HEK293 (cell line): ENCODE data around the gene IGSF23.

Experiments
- CTCF ChIA-PET: fragments of 350-600 bp; formaldehyde crosslinking; extraction: SDS; loops from one replicate; lab custom pipeline; 2021; ENCODE audit warnings: antibody characterized with exemption; lab: Yijun Ruan, JAX
- POLR2A ChIA-PET: fragments of 300-600 bp; formaldehyde crosslinking; extraction: SDS; loops from one replicate; lab custom pipeline; 2020; ENCODE audit warnings: antibody characterized with exemption, inconsistent platforms; lab: Yijun Ruan, JAX
- H3K27ac ChIP-seq: fragments of 200-500 bp; sonication (Bioruptor generic); 2 replicates; pipeline ENCODE4 v1.5.1; 2014; ENCODE audit warnings: low read depth, low read length, control low read depth, inconsistent platforms; ENCODE audit errors: extremely low read depth
- H3K36me3 ChIP-seq, 2 experiments: fragments of 200-500 bp in 1 of 2; sonication (Bioruptor generic) in 1 of 2; 1 replicate in 1 of 2; 2 replicates in 1 of 2; pipeline ENCODE4 v1.5.1; 2014 to 2017; ENCODE audit warnings: inconsistent platforms in 2 of 2, low read length in 2 of 2; ENCODE audit not compliant: control insufficient read depth in 2 of 2, insufficient read depth in 1 of 2
- H3K4me1 ChIP-seq: fragments of 200-500 bp; sonication (Bioruptor generic); 2 replicates; pipeline ENCODE4 v1.5.1; 2014; ENCODE audit warnings: mild to moderate bottlenecking, low read length, inconsistent platforms; ENCODE audit not compliant: control insufficient read depth, insufficient read depth
- H3K4me3 ChIP-seq: 2 replicates; pipeline ENCODE4 v1.5.1; 2011; ENCODE audit warnings: low read depth, mild to moderate bottlenecking, control low read depth, low read length, moderate library complexity
- H3K9me3 ChIP-seq: fragments of 200-500 bp; sonication (Bioruptor generic); 2 replicates; pipeline ENCODE4 v1.5.1; 2014; ENCODE audit warnings: low read depth, low read length, inconsistent platforms; ENCODE audit not compliant: control insufficient read depth, insufficient read depth
- SP3 ChIP-seq: fragments of 450-650 bp; formaldehyde crosslinking; IDR thresholded peaks from 2 replicates; pipeline ENCODE4 v1.5.1; 2016; ENCODE audit warnings: missing biosample characterization, missing genetic modification characterization
- TRIM28 ChIP-seq: IDR thresholded peaks from 2 replicates; pipeline ENCODE4 v1.6.1; 2011; ENCODE audit warnings: low read length, control low read depth, borderline replicate concordance
- ZBTB1 ChIP-seq: fragments of 450-650 bp; formaldehyde crosslinking; IDR thresholded peaks from 2 replicates; pipeline ENCODE4 v1.5.1; 2016; ENCODE audit warnings: missing biosample characterization, missing genetic modification characterization
- ZEB2 ChIP-seq: fragments of 450-650 bp; formaldehyde crosslinking; IDR thresholded peaks from 2 replicates; pipeline ENCODE4 v1.5.1; 2016; ENCODE audit warnings: missing biosample characterization, missing genetic modification characterization
- ZIC2 ChIP-seq: fragments of 450-650 bp; formaldehyde crosslinking; IDR thresholded peaks from 2 replicates; pipeline ENCODE4 v1.5.1; 2016; ENCODE audit warnings: missing biosample characterization, missing genetic modification characterization
- ZNF184 ChIP-seq: fragments of 450-650 bp; IDR thresholded peaks from 2 replicates; pipeline ENCODE4 v1.5.1; 2018; ENCODE audit warnings: missing biosample characterization, mild to moderate bottlenecking, missing genetic modification characterization
- ZNF292 ChIP-seq: fragments of 450-650 bp; formaldehyde crosslinking; IDR thresholded peaks from 2 replicates; pipeline ENCODE4 v1.5.1; 2016; ENCODE audit warnings: low read depth, missing biosample characterization, missing genetic modification characterization, borderline replicate concordance
- ZNF341 ChIP-seq: fragments of 450-650 bp; formaldehyde crosslinking; IDR thresholded peaks from 2 replicates; pipeline ENCODE4; 2016; ENCODE audit warnings: low read depth, missing biosample characterization, missing genetic modification characterization
- ZNF433 ChIP-seq: fragments of 450-650 bp; formaldehyde crosslinking; IDR thresholded peaks from 2 replicates; pipeline ENCODE4 v1.5.1; 2016; ENCODE audit warnings: missing biosample characterization, missing genetic modification characterization, low read depth
- ZNF510 ChIP-seq: fragments of 450-650 bp; formaldehyde crosslinking; IDR thresholded peaks from 2 replicates; pipeline ENCODE4 v1.5.1; 2018; ENCODE audit warnings: mild to moderate bottlenecking, missing genetic modification characterization, missing biosample characterization; ENCODE audit not compliant: insufficient replicate concordance
- ZNF530 ChIP-seq: fragments of 450-650 bp; formaldehyde crosslinking; IDR thresholded peaks from 2 replicates; pipeline ENCODE4 v1.5.1; 2016; ENCODE audit warnings: low read depth, missing biosample characterization, missing genetic modification characterization
- ZNF560 ChIP-seq: fragments of 450-650 bp; formaldehyde crosslinking; IDR thresholded peaks from 2 replicates; pipeline ENCODE4 v1.5.1; 2017; ENCODE audit warnings: missing biosample characterization, missing genetic modification characterization, borderline replicate concordance
- ZNF626 ChIP-seq: fragments of 450-650 bp; sonication (Bioruptor Pico); formaldehyde crosslinking; IDR thresholded peaks from 2 replicates; pipeline ENCODE4 v1.5.1; 2018; ENCODE audit warnings: missing biosample characterization, missing genetic modification characterization, inconsistent platforms
- ZNF670 ChIP-seq: fragments of 450-650 bp; formaldehyde crosslinking; IDR thresholded peaks from 2 replicates; pipeline ENCODE4 v1.5.1; 2016; ENCODE audit warnings: missing biosample characterization, missing genetic modification characterization, low read depth
- ZNF701 ChIP-seq: fragments of 450-650 bp; formaldehyde crosslinking; IDR thresholded peaks from 2 replicates; pipeline ENCODE4 v1.5.1; 2016; ENCODE audit warnings: missing biosample characterization, missing genetic modification characterization
- ZNF76 ChIP-seq: fragments of 450-650 bp; formaldehyde crosslinking; IDR thresholded peaks from 2 replicates; pipeline ENCODE4; 2016; ENCODE audit warnings: low read depth, missing biosample characterization, missing genetic modification characterization, borderline replicate concordance
- ZSCAN23 ChIP-seq: fragments of 450-650 bp; formaldehyde crosslinking; IDR thresholded peaks from 2 replicates; pipeline ENCODE4 v1.5.1; 2016; ENCODE audit warnings: missing biosample characterization, missing genetic modification characterization
- TF ChIP-seq, protein P1 (sequence below): fragments of 450-650 bp; formaldehyde crosslinking; IDR thresholded peaks from 2 replicates; pipeline ENCODE4 v1.5.1; 2016; ENCODE audit warnings: missing biosample characterization, missing genetic modification characterization
- TF ChIP-seq, protein P2 (sequence below): fragments of 450-650 bp; formaldehyde crosslinking; IDR thresholded peaks from 2 replicates; pipeline ENCODE4 v1.5.1; 2017; ENCODE audit warnings: missing biosample characterization, missing genetic modification characterization
- TF ChIP-seq, protein P3 (sequence below): fragments of 450-650 bp; formaldehyde crosslinking; IDR thresholded peaks from 2 replicates; pipeline ENCODE4 v1.5.1; 2016; ENCODE audit warnings: missing biosample characterization, missing genetic modification characterization
- TF ChIP-seq, protein P4 (sequence below): fragments of 450-650 bp; formaldehyde crosslinking; IDR thresholded peaks from 2 replicates; pipeline ENCODE4 v1.5.1; 2016; ENCODE audit warnings: missing biosample characterization, missing genetic modification characterization
- TF ChIP-seq, protein P5 (sequence below): fragments of 450-650 bp; formaldehyde crosslinking; IDR thresholded peaks from 2 replicates; pipeline ENCODE4 v1.5.1; 2016; ENCODE audit warnings: missing biosample characterization, missing genetic modification characterization
- TF ChIP-seq, protein P6 (sequence below): fragments of 450-650 bp; IDR thresholded peaks from 2 replicates; pipeline ENCODE4 v1.5.1; 2018; ENCODE audit warnings: missing biosample characterization, mild to moderate bottlenecking, missing genetic modification characterization

Gene IGSF23

DNA sequence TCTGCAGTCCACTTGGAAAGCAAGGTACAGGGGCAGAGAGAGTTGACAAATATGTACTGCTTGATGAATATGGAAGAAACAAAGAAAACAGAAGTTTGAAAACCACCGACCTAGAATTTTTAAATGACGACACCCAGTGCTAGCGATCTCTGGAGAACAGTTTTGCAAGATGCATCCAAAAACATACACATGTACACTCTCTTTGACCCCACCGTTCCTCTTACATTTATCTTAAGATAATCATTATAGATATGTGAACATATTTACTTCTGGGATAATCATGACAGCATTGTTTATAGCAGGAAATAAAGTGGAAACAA lies 40.8 kb upstream of the IGSF23 start:
- CTCF ChIA-PET: interaction anchor here (1.0 to 2.9 kb wide), 2 partner anchors 86 to 365 kb away, joined by 4 to 52 read pairs; no protein-coding TSS in a partner anchor
- H3K4me1 ChIP-seq: no peaks in the 10 kb centered on the region
- H3K4me3 ChIP-seq: no peak overlapping the region
- H3K36me3 ChIP-seq: no peaks in the 10 kb centered on the region
- POLR2A ChIA-PET: no interaction called here
- H3K9me3 ChIP-seq: no peaks in the 10 kb centered on the region
- no peak overlapping the region for H3K27ac ChIP-seq
- no peak for TF ChIP-seq ZSCAN23 (tag by site-specific recombination)
- TF ChIP-seq, protein P1, sequence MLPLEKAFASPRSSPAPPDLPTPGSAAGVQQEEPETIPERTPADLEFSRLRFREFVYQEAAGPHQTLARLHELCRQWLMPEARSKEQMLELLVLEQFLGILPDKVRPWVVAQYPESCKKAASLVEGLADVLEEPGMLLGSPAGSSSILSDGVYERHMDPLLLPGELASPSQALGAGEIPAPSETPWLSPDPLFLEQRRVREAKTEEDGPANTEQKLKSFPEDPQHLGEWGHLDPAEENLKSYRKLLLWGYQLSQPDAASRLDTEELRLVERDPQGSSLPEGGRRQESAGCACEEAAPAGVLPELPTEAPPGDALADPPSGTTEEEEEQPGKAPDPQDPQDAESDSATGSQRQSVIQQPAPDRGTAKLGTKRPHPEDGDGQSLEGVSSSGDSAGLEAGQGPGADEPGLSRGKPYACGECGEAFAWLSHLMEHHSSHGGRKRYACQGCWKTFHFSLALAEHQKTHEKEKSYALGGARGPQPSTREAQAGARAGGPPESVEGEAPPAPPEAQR: no peak
- TF ChIP-seq, protein P2, sequence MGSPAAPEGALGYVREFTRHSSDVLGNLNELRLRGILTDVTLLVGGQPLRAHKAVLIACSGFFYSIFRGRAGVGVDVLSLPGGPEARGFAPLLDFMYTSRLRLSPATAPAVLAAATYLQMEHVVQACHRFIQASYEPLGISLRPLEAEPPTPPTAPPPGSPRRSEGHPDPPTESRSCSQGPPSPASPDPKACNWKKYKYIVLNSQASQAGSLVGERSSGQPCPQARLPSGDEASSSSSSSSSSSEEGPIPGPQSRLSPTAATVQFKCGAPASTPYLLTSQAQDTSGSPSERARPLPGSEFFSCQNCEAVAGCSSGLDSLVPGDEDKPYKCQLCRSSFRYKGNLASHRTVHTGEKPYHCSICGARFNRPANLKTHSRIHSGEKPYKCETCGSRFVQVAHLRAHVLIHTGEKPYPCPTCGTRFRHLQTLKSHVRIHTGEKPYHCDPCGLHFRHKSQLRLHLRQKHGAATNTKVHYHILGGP (tag by site-specific recombination): no peak
- TF ChIP-seq, protein P3, sequence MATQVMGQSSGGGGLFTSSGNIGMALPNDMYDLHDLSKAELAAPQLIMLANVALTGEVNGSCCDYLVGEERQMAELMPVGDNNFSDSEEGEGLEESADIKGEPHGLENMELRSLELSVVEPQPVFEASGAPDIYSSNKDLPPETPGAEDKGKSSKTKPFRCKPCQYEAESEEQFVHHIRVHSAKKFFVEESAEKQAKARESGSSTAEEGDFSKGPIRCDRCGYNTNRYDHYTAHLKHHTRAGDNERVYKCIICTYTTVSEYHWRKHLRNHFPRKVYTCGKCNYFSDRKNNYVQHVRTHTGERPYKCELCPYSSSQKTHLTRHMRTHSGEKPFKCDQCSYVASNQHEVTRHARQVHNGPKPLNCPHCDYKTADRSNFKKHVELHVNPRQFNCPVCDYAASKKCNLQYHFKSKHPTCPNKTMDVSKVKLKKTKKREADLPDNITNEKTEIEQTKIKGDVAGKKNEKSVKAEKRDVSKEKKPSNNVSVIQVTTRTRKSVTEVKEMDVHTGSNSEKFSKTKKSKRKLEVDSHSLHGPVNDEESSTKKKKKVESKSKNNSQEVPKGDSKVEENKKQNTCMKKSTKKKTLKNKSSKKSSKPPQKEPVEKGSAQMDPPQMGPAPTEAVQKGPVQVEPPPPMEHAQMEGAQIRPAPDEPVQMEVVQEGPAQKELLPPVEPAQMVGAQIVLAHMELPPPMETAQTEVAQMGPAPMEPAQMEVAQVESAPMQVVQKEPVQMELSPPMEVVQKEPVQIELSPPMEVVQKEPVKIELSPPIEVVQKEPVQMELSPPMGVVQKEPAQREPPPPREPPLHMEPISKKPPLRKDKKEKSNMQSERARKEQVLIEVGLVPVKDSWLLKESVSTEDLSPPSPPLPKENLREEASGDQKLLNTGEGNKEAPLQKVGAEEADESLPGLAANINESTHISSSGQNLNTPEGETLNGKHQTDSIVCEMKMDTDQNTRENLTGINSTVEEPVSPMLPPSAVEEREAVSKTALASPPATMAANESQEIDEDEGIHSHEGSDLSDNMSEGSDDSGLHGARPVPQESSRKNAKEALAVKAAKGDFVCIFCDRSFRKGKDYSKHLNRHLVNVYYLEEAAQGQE (tag by site-specific recombination): no peak
- no peak for TF ChIP-seq ZNF76 (tag by site-specific recombination)
- TF ChIP-seq SP3: no peak
- TF ChIP-seq ZBTB1 (tag by site-specific recombination): no peak
- TF ChIP-seq ZNF341: no peak
- TF ChIP-seq ZNF184 (tag by site-specific recombination): no peak
- no peak for TF ChIP-seq ZNF670 (tag by site-specific recombination)
- TF ChIP-seq TRIM28: no peak
- TF ChIP-seq, protein P4, sequence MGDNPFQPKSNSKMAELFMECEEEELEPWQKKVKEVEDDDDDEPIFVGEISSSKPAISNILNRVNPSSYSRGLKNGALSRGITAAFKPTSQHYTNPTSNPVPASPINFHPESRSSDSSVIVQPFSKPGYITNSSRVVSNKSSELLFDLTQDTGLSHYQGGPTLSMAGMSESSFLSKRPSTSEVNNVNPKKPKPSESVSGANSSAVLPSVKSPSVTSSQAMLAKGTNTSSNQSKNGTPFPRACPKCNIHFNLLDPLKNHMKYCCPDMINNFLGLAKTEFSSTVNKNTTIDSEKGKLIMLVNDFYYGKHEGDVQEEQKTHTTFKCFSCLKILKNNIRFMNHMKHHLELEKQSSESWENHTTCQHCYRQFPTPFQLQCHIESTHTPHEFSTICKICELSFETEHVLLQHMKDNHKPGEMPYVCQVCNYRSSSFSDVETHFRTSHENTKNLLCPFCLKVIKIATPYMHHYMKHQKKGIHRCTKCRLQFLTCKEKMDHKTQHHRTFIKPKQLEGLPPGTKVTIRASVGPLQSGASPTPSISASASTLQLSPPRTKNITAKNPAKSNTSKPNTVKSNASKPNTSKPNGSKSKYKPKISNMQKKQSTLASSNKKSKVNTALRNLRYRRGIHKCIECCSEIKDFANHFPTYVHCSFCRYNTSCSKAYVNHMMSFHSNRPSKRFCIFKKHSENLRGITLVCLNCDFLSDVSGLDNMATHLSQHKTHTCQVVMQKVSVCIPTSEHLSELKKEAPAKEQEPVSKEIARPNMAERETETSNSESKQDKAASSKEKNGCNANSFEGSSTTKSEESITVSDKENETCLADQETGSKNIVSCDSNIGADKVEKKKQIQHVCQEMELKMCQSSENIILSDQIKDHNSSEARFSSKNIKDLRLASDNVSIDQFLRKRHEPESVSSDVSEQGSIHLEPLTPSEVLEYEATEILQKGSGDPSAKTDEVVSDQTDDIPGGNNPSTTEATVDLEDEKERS (tag by site-specific recombination): no peak
- TF ChIP-seq ZNF292 (tag by site-specific recombination): no peak
- no peak for TF ChIP-seq ZNF560 (tag by site-specific recombination)
- no peak for TF ChIP-seq ZNF701 (tag by site-specific recombination)

DNA sequence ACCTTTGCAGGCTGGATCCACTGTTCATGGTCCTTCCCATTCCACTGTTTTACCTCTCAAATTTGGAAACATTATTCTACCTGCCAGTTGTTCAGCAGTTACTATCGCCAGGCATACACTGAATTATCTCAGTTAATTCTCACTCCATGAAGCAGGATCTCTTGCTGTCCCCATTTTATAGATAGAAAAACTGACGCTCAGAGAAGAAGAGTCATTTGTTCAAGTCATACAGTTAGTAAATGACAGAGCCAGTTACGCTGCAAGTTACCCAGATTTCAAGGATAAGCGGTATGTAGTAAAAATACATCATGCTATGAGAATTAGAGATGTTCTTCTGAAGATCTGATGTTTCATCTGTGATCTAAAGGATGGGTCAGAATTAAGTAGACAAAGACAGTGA lies 40.2 kb upstream of the IGSF23 start:
- Histone ChIP-seq H3K4me3 (no peak overlapping the region), H3K4me1 (no peaks in the 10 kb centered on the region), H3K36me3 (no peaks in the 10 kb centered on the region), H3K27ac (no peak overlapping the region), H3K9me3 (no peaks in the 10 kb centered on the region)
- ChIA-PET POLR2A (no interaction called here), CTCF (interaction anchor here (0.9 to 2.1 kb wide), 7 partner anchors 10 to 198 kb away, joined by 3 to 17 read pairs (median 7); no protein-coding TSS in a partner anchor)
- TF ChIP-seq ZEB2 (tag by site-specific recombination) (no peak), ZIC2 (no peak), ZNF626 (no peak), ZNF530 (tag by site-specific recombination) (no peak), ZNF510 (tag by site-specific recombination) (no peak), ZNF433 (tag by site-specific recombination) (no peak), ZSCAN23 (tag by site-specific recombination) (no peak)
- TF ChIP-seq, protein P5, sequence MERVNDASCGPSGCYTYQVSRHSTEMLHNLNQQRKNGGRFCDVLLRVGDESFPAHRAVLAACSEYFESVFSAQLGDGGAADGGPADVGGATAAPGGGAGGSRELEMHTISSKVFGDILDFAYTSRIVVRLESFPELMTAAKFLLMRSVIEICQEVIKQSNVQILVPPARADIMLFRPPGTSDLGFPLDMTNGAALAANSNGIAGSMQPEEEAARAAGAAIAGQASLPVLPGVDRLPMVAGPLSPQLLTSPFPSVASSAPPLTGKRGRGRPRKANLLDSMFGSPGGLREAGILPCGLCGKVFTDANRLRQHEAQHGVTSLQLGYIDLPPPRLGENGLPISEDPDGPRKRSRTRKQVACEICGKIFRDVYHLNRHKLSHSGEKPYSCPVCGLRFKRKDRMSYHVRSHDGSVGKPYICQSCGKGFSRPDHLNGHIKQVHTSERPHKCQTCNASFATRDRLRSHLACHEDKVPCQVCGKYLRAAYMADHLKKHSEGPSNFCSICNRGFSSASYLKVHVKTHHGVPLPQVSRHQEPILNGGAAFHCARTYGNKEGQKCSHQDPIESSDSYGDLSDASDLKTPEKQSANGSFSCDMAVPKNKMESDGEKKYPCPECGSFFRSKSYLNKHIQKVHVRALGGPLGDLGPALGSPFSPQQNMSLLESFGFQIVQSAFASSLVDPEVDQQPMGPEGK: no peak
- TF ChIP-seq, protein P6, sequence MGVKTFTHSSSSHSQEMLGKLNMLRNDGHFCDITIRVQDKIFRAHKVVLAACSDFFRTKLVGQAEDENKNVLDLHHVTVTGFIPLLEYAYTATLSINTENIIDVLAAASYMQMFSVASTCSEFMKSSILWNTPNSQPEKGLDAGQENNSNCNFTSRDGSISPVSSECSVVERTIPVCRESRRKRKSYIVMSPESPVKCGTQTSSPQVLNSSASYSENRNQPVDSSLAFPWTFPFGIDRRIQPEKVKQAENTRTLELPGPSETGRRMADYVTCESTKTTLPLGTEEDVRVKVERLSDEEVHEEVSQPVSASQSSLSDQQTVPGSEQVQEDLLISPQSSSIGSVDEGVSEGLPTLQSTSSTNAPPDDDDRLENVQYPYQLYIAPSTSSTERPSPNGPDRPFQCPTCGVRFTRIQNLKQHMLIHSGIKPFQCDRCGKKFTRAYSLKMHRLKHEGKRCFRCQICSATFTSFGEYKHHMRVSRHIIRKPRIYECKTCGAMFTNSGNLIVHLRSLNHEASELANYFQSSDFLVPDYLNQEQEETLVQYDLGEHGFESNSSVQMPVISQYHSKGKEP (tag by site-specific recombination): no peak
